HEK293 (cell line): ENCODE measurements around the gene METTL26.

Experiments
- KLF16 ChIP-seq: fragments of 450-650 bp; formaldehyde crosslinking; IDR thresholded peaks from 2 replicates; pipeline ENCODE4 v1.5.1; 2017; ENCODE audit warnings: missing biosample characterization, missing genetic modification characterization
- MYNN ChIP-seq: fragments of 450-650 bp; formaldehyde crosslinking; IDR thresholded peaks from 2 replicates; pipeline ENCODE4 v1.5.1; 2016; ENCODE audit warnings: missing biosample characterization, missing genetic modification characterization, borderline replicate concordance
- ZFP3 ChIP-seq: fragments of 450-650 bp; formaldehyde crosslinking; IDR thresholded peaks from 2 replicates; pipeline ENCODE4 v1.5.1; 2016; ENCODE audit warnings: low read depth, missing biosample characterization, missing genetic modification characterization
- ZFP41 ChIP-seq: fragments of 450-650 bp; formaldehyde crosslinking; IDR thresholded peaks from 2 replicates; pipeline ENCODE4 v1.5.1; 2016; ENCODE audit warnings: missing biosample characterization, missing genetic modification characterization, borderline replicate concordance
- ZFP69B ChIP-seq: fragments of 450-650 bp; formaldehyde crosslinking; IDR thresholded peaks from 2 replicates; pipeline ENCODE4 v1.5.1; 2016; ENCODE audit warnings: missing biosample characterization, missing genetic modification characterization
- ZNF211 ChIP-seq: fragments of 450-650 bp; formaldehyde crosslinking; IDR thresholded peaks from 2 replicates; pipeline ENCODE4 v1.5.1; 2016; ENCODE audit warnings: low read depth, missing biosample characterization, missing genetic modification characterization
- ZNF324 ChIP-seq: fragments of 450-650 bp; formaldehyde crosslinking; IDR thresholded peaks from 2 replicates; pipeline ENCODE4 v1.5.1; 2016; ENCODE audit warnings: missing biosample characterization, missing genetic modification characterization
- ZNF416 ChIP-seq: fragments of 450-650 bp; formaldehyde crosslinking; IDR thresholded peaks from 2 replicates; pipeline ENCODE4 v1.5.1; 2016; ENCODE audit warnings: missing biosample characterization, missing genetic modification characterization
- ZNF426 ChIP-seq: fragments of 450-650 bp; formaldehyde crosslinking; IDR thresholded peaks from 2 replicates; pipeline ENCODE4 v1.5.1; 2017; ENCODE audit warnings: missing biosample characterization, missing genetic modification characterization, mild to moderate bottlenecking, inconsistent platforms, moderate library complexity
- ZNF501 ChIP-seq: fragments of 450-650 bp; formaldehyde crosslinking; IDR thresholded peaks from 2 replicates; pipeline ENCODE4 v1.5.1; 2016; ENCODE audit warnings: missing biosample characterization, missing genetic modification characterization
- ZNF645 ChIP-seq: fragments of 450-650 bp; formaldehyde crosslinking; IDR thresholded peaks from 2 replicates; pipeline ENCODE4; 2016; ENCODE audit warnings: missing biosample characterization, missing genetic modification characterization
- ZNF692 ChIP-seq: fragments of 450-650 bp; formaldehyde crosslinking; IDR thresholded peaks from 2 replicates; pipeline ENCODE4 v1.5.1; 2016; ENCODE audit warnings: missing biosample characterization, missing genetic modification characterization
- ZNF701 ChIP-seq: fragments of 450-650 bp; formaldehyde crosslinking; IDR thresholded peaks from 2 replicates; pipeline ENCODE4 v1.5.1; 2016; ENCODE audit warnings: missing biosample characterization, missing genetic modification characterization
- ZNF76 ChIP-seq: fragments of 450-650 bp; formaldehyde crosslinking; IDR thresholded peaks from 2 replicates; pipeline ENCODE4; 2016; ENCODE audit warnings: low read depth, missing biosample characterization, missing genetic modification characterization, borderline replicate concordance
- ZNF768 ChIP-seq: fragments of 450-650 bp; formaldehyde crosslinking; IDR thresholded peaks from 2 replicates; pipeline ENCODE4 v1.5.1; 2018; ENCODE audit warnings: missing biosample characterization, mild to moderate bottlenecking, missing genetic modification characterization
- ZNF776 ChIP-seq: fragments of 450-650 bp; formaldehyde crosslinking; IDR thresholded peaks from 2 replicates; pipeline ENCODE4 v1.5.0; 2017; ENCODE audit warnings: missing biosample characterization, missing genetic modification characterization, borderline replicate concordance
- ZNF777 ChIP-seq: fragments of 450-650 bp; formaldehyde crosslinking; IDR thresholded peaks from 2 replicates; pipeline ENCODE4 v1.5.1; 2017; ENCODE audit warnings: missing biosample characterization, missing genetic modification characterization, borderline replicate concordance
- ZNF791 ChIP-seq: fragments of 450-650 bp; formaldehyde crosslinking; IDR thresholded peaks from 2 replicates; pipeline ENCODE4 v1.5.1; 2016; ENCODE audit warnings: missing biosample characterization, missing genetic modification characterization
- ZNF830 ChIP-seq: fragments of 450-650 bp; IDR thresholded peaks from 2 replicates; pipeline ENCODE4 v1.5.0; 2018; ENCODE audit warnings: missing biosample characterization, missing genetic modification characterization, low read depth, mild to moderate bottlenecking, moderate library complexity
- ZNF837 ChIP-seq: fragments of 450-650 bp; formaldehyde crosslinking; IDR thresholded peaks from 2 replicates; pipeline ENCODE4 v1.5.1; 2016; ENCODE audit warnings: missing biosample characterization, missing genetic modification characterization
- ZSCAN5A ChIP-seq: fragments of 450-650 bp; formaldehyde crosslinking; IDR thresholded peaks from 2 replicates; pipeline ENCODE4 v1.5.1; 2016; ENCODE audit warnings: missing biosample characterization, missing genetic modification characterization
- TF ChIP-seq, protein P1 (sequence below): fragments of 450-650 bp; formaldehyde crosslinking; optimal IDR thresholded peaks from 2 replicates; pipeline ENCODE3; 2016; ENCODE audit warnings: missing biosample characterization, mild to moderate bottlenecking, missing genetic modification characterization
- TF ChIP-seq, protein P2 (sequence below): fragments of 450-650 bp; formaldehyde crosslinking; IDR thresholded peaks from 2 replicates; pipeline ENCODE4 v1.5.1; 2016; ENCODE audit warnings: missing biosample characterization, missing genetic modification characterization
- TF ChIP-seq, protein P3 (sequence below): fragments of 450-650 bp; formaldehyde crosslinking; IDR thresholded peaks from 2 replicates; pipeline ENCODE4 v1.5.1; 2016; ENCODE audit warnings: missing biosample characterization, missing genetic modification characterization
- TF ChIP-seq, protein P4 (sequence below): fragments of 450-650 bp; formaldehyde crosslinking; IDR thresholded peaks from 2 replicates; pipeline ENCODE4 v1.5.1; 2016; ENCODE audit warnings: missing biosample characterization, missing genetic modification characterization, low read depth
- TF ChIP-seq, protein P5 (sequence below): fragments of 450-650 bp; formaldehyde crosslinking; IDR thresholded peaks from 2 replicates; pipeline ENCODE4 v1.5.1; 2016; ENCODE audit warnings: missing biosample characterization, missing genetic modification characterization

Gene METTL26

DNA sequence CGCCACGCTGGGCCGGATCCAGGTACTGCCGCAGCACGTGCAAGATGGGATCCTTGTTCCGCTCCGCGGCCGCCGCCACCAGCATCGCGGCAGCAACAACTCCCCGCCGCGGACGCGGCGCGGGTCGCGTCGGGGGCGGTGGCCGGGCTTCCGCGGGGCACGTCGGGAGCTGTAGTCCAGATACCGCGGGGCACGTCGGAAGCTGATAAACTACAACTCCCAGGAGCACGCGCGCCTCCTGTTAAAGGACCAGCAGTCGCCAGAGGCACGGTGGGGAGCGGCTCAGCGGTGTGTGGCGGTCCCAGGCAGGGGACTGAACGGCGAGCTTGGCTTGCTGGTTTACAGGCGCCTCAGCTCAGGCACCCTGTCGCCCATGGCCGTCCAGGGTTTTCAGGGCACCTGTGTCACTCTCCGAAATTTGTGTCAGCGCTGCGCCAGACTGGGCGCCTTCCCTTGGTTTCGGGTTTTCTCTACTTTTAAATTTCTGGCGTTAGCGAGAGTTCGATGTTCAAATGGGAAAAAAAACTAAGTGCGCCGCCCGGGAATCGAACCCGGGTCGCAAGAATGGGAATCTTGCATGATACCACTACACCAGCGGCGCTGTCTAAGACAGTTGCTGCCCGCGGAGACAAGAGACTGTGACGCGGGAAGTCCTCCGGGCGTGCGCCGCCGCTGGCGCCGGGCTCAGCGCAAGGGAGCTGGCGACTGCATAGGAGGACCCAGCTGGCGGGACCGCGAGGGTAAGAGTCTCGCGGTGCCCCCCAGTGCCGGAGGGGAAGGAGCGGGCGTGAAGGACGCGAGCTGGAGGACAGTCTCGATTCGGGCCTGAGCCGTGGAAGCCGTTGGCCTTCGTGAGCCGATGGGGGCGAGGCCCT, at the start of gene METTL26 (continued):
- TF ChIP-seq, protein P1, sequence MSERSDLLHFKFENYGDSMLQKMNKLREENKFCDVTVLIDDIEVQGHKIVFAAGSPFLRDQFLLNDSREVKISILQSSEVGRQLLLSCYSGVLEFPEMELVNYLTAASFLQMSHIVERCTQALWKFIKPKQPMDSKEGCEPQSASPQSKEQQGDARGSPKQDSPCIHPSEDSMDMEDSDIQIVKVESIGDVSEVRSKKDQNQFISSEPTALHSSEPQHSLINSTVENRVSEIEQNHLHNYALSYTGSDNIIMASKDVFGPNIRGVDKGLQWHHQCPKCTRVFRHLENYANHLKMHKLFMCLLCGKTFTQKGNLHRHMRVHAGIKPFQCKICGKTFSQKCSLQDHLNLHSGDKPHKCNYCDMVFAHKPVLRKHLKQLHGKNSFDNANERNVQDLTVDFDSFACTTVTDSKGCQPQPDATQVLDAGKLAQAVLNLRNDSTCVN: peak; percentile 95
- TF ChIP-seq ZNF416 (tag by site-specific recombination) (no peak), ZSCAN5A (tag by site-specific recombination) (0 out of 2 replicates have a peak, but pooled peaks have one; percentile 16), ZNF501 (tag by site-specific recombination) (peak; percentile 86), ZNF837 (no peak), ZNF426 (tag by site-specific recombination) (no peak; the same call in 1 of the 2 replicates), ZNF645 (tag by site-specific recombination) (0 out of 2 replicates have a peak, but pooled peaks have one; percentile 86), ZNF791 (tag by site-specific recombination) (no peak), ZNF701 (tag by site-specific recombination) (no peak), ZFP3 (tag by site-specific recombination) (no peak), ZNF768 (peak; percentile 2; the same call in 1 of the 2 replicates), ZNF211 (no peak), KLF16 (tag by site-specific recombination) (peak; percentile 96), ZFP69B (tag by site-specific recombination) (peak; percentile 58), ZFP41 (tag by site-specific recombination) (no peak), ZNF830 (tag by site-specific recombination) (no peak), ZNF692 (tag by site-specific recombination) (peak; percentile 69), ZNF777 (tag by site-specific recombination) (peak; percentile 61; the same call in 1 of the 2 replicates), ZNF776 (tag by site-specific recombination) (no peak), MYNN (tag by site-specific recombination) (no peak), ZNF76 (tag by site-specific recombination) (peak; percentile 99), ZNF324 (tag by site-specific recombination) (peak; percentile 95)
- TF ChIP-seq, protein P2, sequence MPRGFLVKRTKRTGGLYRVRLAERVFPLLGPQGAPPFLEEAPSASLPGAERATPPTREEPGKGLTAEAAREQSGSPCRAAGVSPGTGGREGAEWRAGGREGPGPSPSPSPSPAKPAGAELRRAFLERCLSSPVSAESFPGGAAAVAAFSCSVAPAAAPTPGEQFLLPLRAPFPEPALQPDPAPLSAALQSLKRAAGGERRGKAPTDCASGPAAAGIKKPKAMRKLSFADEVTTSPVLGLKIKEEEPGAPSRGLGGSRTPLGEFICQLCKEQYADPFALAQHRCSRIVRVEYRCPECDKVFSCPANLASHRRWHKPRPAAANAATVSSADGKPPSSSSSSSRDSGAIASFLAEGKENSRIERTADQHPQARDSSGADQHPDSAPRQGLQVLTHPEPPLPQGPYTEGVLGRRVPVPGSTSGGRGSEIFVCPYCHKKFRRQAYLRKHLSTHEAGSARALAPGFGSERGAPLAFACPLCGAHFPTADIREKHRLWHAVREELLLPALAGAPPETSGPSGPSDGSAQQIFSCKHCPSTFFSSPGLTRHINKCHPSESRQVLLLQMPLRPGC (tag by site-specific recombination): no peak; the same call in 1 of the 2 replicates
- TF ChIP-seq, protein P3, sequence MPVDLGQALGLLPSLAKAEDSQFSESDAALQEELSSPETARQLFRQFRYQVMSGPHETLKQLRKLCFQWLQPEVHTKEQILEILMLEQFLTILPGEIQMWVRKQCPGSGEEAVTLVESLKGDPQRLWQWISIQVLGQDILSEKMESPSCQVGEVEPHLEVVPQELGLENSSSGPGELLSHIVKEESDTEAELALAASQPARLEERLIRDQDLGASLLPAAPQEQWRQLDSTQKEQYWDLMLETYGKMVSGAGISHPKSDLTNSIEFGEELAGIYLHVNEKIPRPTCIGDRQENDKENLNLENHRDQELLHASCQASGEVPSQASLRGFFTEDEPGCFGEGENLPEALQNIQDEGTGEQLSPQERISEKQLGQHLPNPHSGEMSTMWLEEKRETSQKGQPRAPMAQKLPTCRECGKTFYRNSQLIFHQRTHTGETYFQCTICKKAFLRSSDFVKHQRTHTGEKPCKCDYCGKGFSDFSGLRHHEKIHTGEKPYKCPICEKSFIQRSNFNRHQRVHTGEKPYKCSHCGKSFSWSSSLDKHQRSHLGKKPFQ: no peak
- TF ChIP-seq, protein P4, sequence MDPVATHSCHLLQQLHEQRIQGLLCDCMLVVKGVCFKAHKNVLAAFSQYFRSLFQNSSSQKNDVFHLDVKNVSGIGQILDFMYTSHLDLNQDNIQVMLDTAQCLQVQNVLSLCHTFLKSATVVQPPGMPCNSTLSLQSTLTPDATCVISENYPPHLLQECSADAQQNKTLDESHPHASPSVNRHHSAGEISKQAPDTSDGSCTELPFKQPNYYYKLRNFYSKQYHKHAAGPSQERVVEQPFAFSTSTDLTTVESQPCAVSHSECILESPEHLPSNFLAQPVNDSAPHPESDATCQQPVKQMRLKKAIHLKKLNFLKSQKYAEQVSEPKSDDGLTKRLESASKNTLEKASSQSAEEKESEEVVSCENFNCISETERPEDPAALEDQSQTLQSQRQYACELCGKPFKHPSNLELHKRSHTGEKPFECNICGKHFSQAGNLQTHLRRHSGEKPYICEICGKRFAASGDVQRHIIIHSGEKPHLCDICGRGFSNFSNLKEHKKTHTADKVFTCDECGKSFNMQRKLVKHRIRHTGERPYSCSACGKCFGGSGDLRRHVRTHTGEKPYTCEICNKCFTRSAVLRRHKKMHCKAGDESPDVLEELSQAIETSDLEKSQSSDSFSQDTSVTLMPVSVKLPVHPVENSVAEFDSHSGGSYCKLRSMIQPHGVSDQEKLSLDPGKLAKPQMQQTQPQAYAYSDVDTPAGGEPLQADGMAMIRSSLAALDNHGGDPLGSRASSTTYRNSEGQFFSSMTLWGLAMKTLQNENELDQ (tag by site-specific recombination): no peak
- TF ChIP-seq, protein P5, sequence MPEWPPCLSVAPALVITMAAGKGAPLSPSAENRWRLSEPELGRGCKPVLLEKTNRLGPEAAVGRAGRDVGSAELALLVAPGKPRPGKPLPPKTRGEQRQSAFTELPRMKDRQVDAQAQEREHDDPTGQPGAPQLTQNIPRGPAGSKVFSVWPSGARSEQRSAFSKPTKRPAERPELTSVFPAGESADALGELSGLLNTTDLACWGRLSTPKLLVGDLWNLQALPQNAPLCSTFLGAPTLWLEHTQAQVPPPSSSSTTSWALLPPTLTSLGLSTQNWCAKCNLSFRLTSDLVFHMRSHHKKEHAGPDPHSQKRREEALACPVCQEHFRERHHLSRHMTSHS (tag by site-specific recombination): no peak
